ENCODE measurements around the gene MGLL. TPM values are rescaled to one million over a fixed set of nuclear protein-coding genes. Genes with fewer than 3 reads are reported as not detected.

MGLL gene
- total RNA-seq: 10.6 and 18.1 TPM in 2 replicates

- peak within 1 kb of the TSS; percentile 92 for H2AFZ ChIP-seq (ENCODE audit: low read length)
- H3K79me2 ChIP-seq (ENCODE audit: insufficient read depth, low read length): peaks cover 42% of the 10 kb centered on the region
- peak within 1 kb of the TSS; percentile 92 for H3K4me3 ChIP-seq (ENCODE audit: insufficient read depth, low read length)
- H3K4me1 ChIP-seq (ENCODE audit: insufficient read depth, low read length): peaks cover 18% of the 10 kb centered on the region
- no peaks in the 10 kb centered on the region for H3K27me3 ChIP-seq (ENCODE audit: insufficient read depth, low read length)
- peaks cover 10% of the 10 kb centered on the region for H3K36me3 ChIP-seq (ENCODE audit: insufficient read depth, low read length)
- H3K4me2 ChIP-seq (ENCODE audit: insufficient read depth, low read length): peak within 1 kb of the TSS; percentile 91
- no peaks in the 10 kb centered on the region for H3K9me3 ChIP-seq (ENCODE audit: low read depth, low read length)
- DNase-seq (ENCODE audit: insufficient read length, low spot score, missing footprints): peak; percentile 95
- TF ChIP-seq CTCF (IDR thresholded peaks at IDR 0.05; ENCODE audit: extremely low read depth, low read depth, low read length): no peak
- no peaks in the 10 kb centered on the region for H4K20me1 ChIP-seq (ENCODE audit: insufficient read depth, low read length)
- peak within 1 kb of the TSS; percentile 51 for H3K27ac ChIP-seq (ENCODE audit: low read depth, low read length)
Observed at GRCh38 chr3:127822041-127822681, at the start of gene MGLL. TSS of gene MGLL (minus strand) at chr3:127822515. CDS start at chr3:127822318, 197 bp downstream.

GRCh38 chr3:127870156-127870555 is 47.8 kb upstream of the MGLL start:
- Histone ChIP-seq H3K4me1 (ENCODE audit: insufficient read depth, low read length) (no peaks in the 10 kb centered on the region), H3K4me2 (ENCODE audit: insufficient read depth, low read length) (no peak overlapping the region)
- DNase-seq (ENCODE audit: insufficient read length, low spot score, missing footprints): no peak

GRCh38 chr3:127867986-127868385 is 45.7 kb upstream of the MGLL start:
- H3K4me3 ChIP-seq (ENCODE audit: insufficient read depth, low read length): no peak overlapping the region
- no peak overlapping the region for H2AFZ ChIP-seq (ENCODE audit: low read length)
- peaks cover 21% of the 10 kb centered on the region for H3K27me3 ChIP-seq (ENCODE audit: insufficient read depth, low read length)
- no peaks in the 10 kb centered on the region for H4K20me1 ChIP-seq (ENCODE audit: insufficient read depth, low read length)
- no peaks in the 10 kb centered on the region for H3K36me3 ChIP-seq (ENCODE audit: insufficient read depth, low read length)
- TF ChIP-seq CTCF (IDR thresholded peaks at IDR 0.05; ENCODE audit: extremely low read depth, low read depth, low read length): no peak
- H3K9me3 ChIP-seq (ENCODE audit: low read depth, low read length): no peaks in the 10 kb centered on the region
- H3K4me1 ChIP-seq (ENCODE audit: insufficient read depth, low read length): no peaks in the 10 kb centered on the region
- no peaks in the 10 kb centered on the region for H3K79me2 ChIP-seq (ENCODE audit: insufficient read depth, low read length)
- H3K27ac ChIP-seq (ENCODE audit: low read depth, low read length): no peak overlapping the region
- H3K4me2 ChIP-seq (ENCODE audit: insufficient read depth, low read length): no peak overlapping the region
- no peak for DNase-seq (ENCODE audit: insufficient read length, low spot score, missing footprints)

More at GRCh38 chr3:127870156-127870555, 47.8 kb upstream of the MGLL start:
- Histone ChIP-seq H3K27me3 (ENCODE audit: insufficient read depth, low read length) (peaks cover 25% of the 10 kb centered on the region), H3K36me3 (ENCODE audit: insufficient read depth, low read length) (no peaks in the 10 kb centered on the region), H4K20me1 (ENCODE audit: insufficient read depth, low read length) (no peaks in the 10 kb centered on the region), H3K9me3 (ENCODE audit: low read depth, low read length) (no peaks in the 10 kb centered on the region), H2AFZ (ENCODE audit: low read length) (no peak overlapping the region), H3K79me2 (ENCODE audit: insufficient read depth, low read length) (no peaks in the 10 kb centered on the region), H3K27ac (ENCODE audit: low read depth, low read length) (no peak overlapping the region), H3K4me3 (ENCODE audit: insufficient read depth, low read length) (no peak overlapping the region)
- no peak for TF ChIP-seq CTCF (IDR thresholded peaks at IDR 0.05; ENCODE audit: extremely low read depth, low read depth, low read length)

GRCh38 chr3:127867412-127867811 is 45.1 kb upstream of the MGLL start:
- Histone ChIP-seq H3K36me3 (ENCODE audit: insufficient read depth, low read length) (no peaks in the 10 kb centered on the region), H3K4me3 (ENCODE audit: insufficient read depth, low read length) (no peak overlapping the region), H3K27me3 (ENCODE audit: insufficient read depth, low read length) (peaks cover 21% of the 10 kb centered on the region), H3K4me1 (ENCODE audit: insufficient read depth, low read length) (no peaks in the 10 kb centered on the region), H3K9me3 (ENCODE audit: low read depth, low read length) (no peaks in the 10 kb centered on the region), H4K20me1 (ENCODE audit: insufficient read depth, low read length) (no peaks in the 10 kb centered on the region), H3K79me2 (ENCODE audit: insufficient read depth, low read length) (no peaks in the 10 kb centered on the region), H3K4me2 (ENCODE audit: insufficient read depth, low read length) (no peak overlapping the region), H3K27ac (ENCODE audit: low read depth, low read length) (no peak overlapping the region), H2AFZ (ENCODE audit: low read length) (no peak overlapping the region)
- no peak for TF ChIP-seq CTCF (IDR thresholded peaks at IDR 0.05; ENCODE audit: extremely low read depth, low read depth, low read length)
- DNase-seq (ENCODE audit: insufficient read length, low spot score, missing footprints): no peak
